Right lobe of liver (tissue), 6 donors: ENCODE measurements around the gene CASP12. TPM values are rescaled to one million over a fixed set of nuclear protein-coding genes. Genes with fewer than 3 reads are reported as not detected.
A peak's percentile ranks its signal among the peaks of the same experiment; 100 is the strongest.

Source experiments
- ATAC-seq, 4 donors: fragments of 200-7000 bp; cut with Tn5 transposase; one replicate each; pipeline ENCODE4 v1.9.1; 2020; ENCODE audit warnings: mild to moderate bottlenecking in 4 of 4, moderate library complexity in 4 of 4
- DNase-seq, 3 donors: peaks; one replicate each; pipeline ENCODE4 v3.0.0-alpha.2; 2020
- H3K27ac ChIP-seq, 3 donors: fragments of 200-600 bp; one replicate each; pipeline ENCODE4 v1.8.0; 2022
- H3K27me3 ChIP-seq, 2 donors: fragments of 200-600 bp; one replicate each; pipeline ENCODE4 v1.8.0; 2022
- H3K36me3 ChIP-seq, 4 donors: fragments of 200-600 bp; sonication (generic) in 1 of 4; one replicate each; pipeline versions ENCODE4 v1.5.1 to v1.8.0; 2017 to 2022; ENCODE audit warnings: control low read depth in 1 of 4
- H3K4me1 ChIP-seq, 4 donors: fragments of 200-600 bp; sonication (generic) in 1 of 4; one replicate each; pipeline versions ENCODE4 v1.5.1 to v1.8.0; 2017 to 2022; ENCODE audit warnings: control low read depth in 1 of 4
- H3K4me3 ChIP-seq, 3 donors: fragments of 200-600 bp; one replicate each; pipeline ENCODE4 v1.8.0; 2022
- H3K9me3 ChIP-seq, 4 donors: fragments of 200-600 bp; sonication (generic) in 1 of 4; one replicate each; pipeline versions ENCODE4 v1.5.1 to v1.8.0; 2017 to 2022; ENCODE audit warnings: control low read depth in 1 of 4
- CTCF ChIP-seq, 4 donors: fragments of 200-600 bp in 3 of 4; fragments of 450-650 bp in 1 of 4; IDR thresholded peaks; one replicate each; pipeline versions ENCODE4 v1.5.1 to v1.8.0; 2016 to 2022; ENCODE audit warnings: antibody characterized with exemption in 4 of 4, mild to moderate bottlenecking in 2 of 4
- POLR2A ChIP-seq: fragments of 450-650 bp; IDR thresholded peaks from one replicate; pipeline ENCODE4 v1.6.1; 2017; ENCODE audit warnings: antibody characterized with exemption, mild to moderate bottlenecking
- WGBS: methylation state at CpG from one replicate; pipeline ENCODE4 v1.1.6; 2018; ENCODE audit warnings: low coverage, low lambda C conversion rate; ENCODE audit not compliant: insufficient coverage; ENCODE audit errors: missing lambda C conversion rate; 5-methylcytosine and 5-hydroxymethylcytosine counted together
- intact Hi-C, 2 donors: fragments of 100-400 bp; cut with DNase I; formaldehyde crosslinking; loops; one replicate each; pipeline versions ENCODE4 v1.11.2 to v1.14.1; 2022
- total RNA-seq, 6 experiments: library from RNA; depleted of rRNA in 2 of 6; stranded (reverse); fragments of >200 nt in 2 of 6; fragmentation: NEBNext Ultra II Directional in 3 of 6; extraction: Animal tissue kit (Norgen Biotek cat#: 25700) in 3 of 6; gene quantifications; one replicate each; pipeline versions ENCODE4 v1.1.0 to v1.2.4, GENCODE V29; 2016 to 2023
- donor health status: DM: no; HTN: yes; CAD: no.
- donor health status: DM: no; HTN: no; CAD: no.
- donor health status: DM: no; HTN: no; CAD: no.
- donor health status: DM: no; HTN: yes; CAD: no.
- donor health status: DM: no; HTN: yes; CAD: no.

Gene CASP12
- total RNA-seq, 6 experiments from 2014 or later, result not detected

GRCh38 chr11:104907521-104908185 lies 9.4 kb upstream of the CASP12 start:
- Histone ChIP-seq H3K9me3 (no peaks in the 10 kb centered on the region), H3K36me3 (no peaks in the 10 kb centered on the region), H3K27me3 (no peaks in the 10 kb centered on the region), H3K27ac (no peak overlapping the region), H3K4me1 (no peaks in the 10 kb centered on the region), H3K4me3 (no peak overlapping the region)
- WGBS, result 69% methylated on average over 7 of the region's 7 CpGs
- ATAC-seq, result peak in 1 of 4 donors; percentile 20
- intact Hi-C loops, result no loop called here
- no peak for DNase-seq
- TF ChIP-seq POLR2A (no peak), CTCF (IDR thresholded peaks at IDR 0.05) (no peak)

GRCh38 chr11:104905271-104905670 lies 7.0 kb upstream of the CASP12 start:
- WGBS, result 54% methylated on average over 4 of the region's 4 CpGs
- Histone ChIP-seq H3K27me3 (no peaks in the 10 kb centered on the region), H3K4me3 (no peak overlapping the region), H3K27ac (no peak overlapping the region), H3K36me3 (no peaks in the 10 kb centered on the region), H3K4me1 (no peaks in the 10 kb centered on the region), H3K9me3 (no peaks in the 10 kb centered on the region)
- no peak for ATAC-seq
- no peak for TF ChIP-seq POLR2A
- TF ChIP-seq CTCF (IDR thresholded peaks at IDR 0.05), result no peak
- no peak for DNase-seq
- intact Hi-C loops, result no loop called here

GRCh38 chr11:104899226-104899625 lies 966 bp upstream of the CASP12 start:
- Histone ChIP-seq H3K27ac (no peak overlapping the region), H3K36me3 (no peaks in the 10 kb centered on the region), H3K9me3 (no peaks in the 10 kb centered on the region), H3K4me1 (no peaks in the 10 kb centered on the region), H3K4me3 (no peak overlapping the region), H3K27me3 (no peaks in the 10 kb centered on the region)
- ATAC-seq (no peak), DNase-seq (no peak)
- intact Hi-C loops, result no loop called here
- TF ChIP-seq POLR2A, result no peak
- no peak for TF ChIP-seq CTCF (IDR thresholded peaks at IDR 0.05)

- intact Hi-C loops, result no loop called here
- ATAC-seq, result no peak
Observed at GRCh38 chr11:104898685-104899013, 389 bp upstream of the CASP12 start.

More at GRCh38 chr11:104898685-104899013, 389 bp upstream of the CASP12 start:
- TF ChIP-seq POLR2A, result no peak
- no peak for TF ChIP-seq CTCF (IDR thresholded peaks at IDR 0.05)
- H3K4me1 ChIP-seq, result no peaks in the 10 kb centered on the region
- peak overlapping the region in 1 of 3 donors; percentile 3 for H3K27ac ChIP-seq
- no peaks in the 10 kb centered on the region for H3K36me3 ChIP-seq
- DNase-seq, result no peak
- no peak overlapping the region for H3K4me3 ChIP-seq
- H3K9me3 ChIP-seq, result no peaks in the 10 kb centered on the region
- WGBS, result 25% methylated on average over 1 of the region's 1 CpG
- H3K27me3 ChIP-seq, result no peaks in the 10 kb centered on the region
